GM12864 (cell line): ENCODE measurements around the gene BRPF1.
A peak's percentile ranks its signal among the peaks of the same experiment; 100 is the strongest.

ENCODE experiments used
- DNase-seq: peaks from one replicate; pipeline ENCODE4 v3.0.0-alpha.2; 2011; ENCODE audit warnings: low read depth
- H3K4me3 ChIP-seq: 2 replicates; pipeline ENCODE4 v1.5.1; 2011; ENCODE audit warnings: mild to moderate bottlenecking, low read depth, low read length, control low read depth
- CTCF ChIP-seq: IDR thresholded peaks from 2 replicates; pipeline ENCODE4 v1.5.1; 2011; ENCODE audit warnings: low read depth, mild to moderate bottlenecking, moderate library complexity, low read length, control low read depth, inconsistent platforms; ENCODE audit errors: missing control alignments

The BRPF1 gene

GRCh38 chr3:9730657-9731205 is 804 bp upstream of the BRPF1 start:
- peak overlapping the region; percentile 60 for H3K4me3 ChIP-seq
- TF ChIP-seq CTCF: no peak
- no peak for DNase-seq

DNA sequence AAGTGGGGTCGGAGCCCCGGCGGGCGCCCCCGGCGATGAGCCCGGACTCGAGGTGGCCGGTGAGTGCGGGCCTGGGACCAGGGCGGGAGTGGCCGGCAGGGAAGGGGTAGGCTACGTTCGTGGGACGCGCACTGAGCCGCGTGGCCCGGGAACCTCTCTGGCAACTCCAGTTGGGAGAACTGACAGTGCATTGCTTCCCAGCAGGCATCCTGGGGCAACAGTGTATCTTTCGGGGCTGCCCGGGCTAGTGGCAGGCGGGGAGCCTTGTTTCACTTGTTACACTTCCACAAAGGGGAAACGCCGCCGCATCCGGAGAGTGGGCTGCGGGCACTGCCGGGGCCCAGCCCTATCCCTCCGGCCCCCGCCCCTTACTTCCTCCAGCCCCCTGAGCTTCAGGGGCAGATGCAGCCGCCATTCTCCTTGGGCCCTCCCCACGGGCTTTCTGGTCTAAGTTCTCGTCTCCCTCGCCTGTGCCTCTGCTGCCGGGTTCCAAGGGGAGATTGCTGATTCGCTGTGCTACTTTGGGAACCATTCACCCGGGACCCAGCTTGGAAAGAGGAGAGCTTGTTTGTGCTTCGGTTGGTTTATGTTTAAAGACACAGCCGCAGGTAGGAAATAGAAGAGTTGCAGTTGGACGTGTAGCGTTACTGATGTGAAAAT is 675 bp downstream of the BRPF1 start:
- no peak for DNase-seq
- no peak for TF ChIP-seq CTCF
- H3K4me3 ChIP-seq: peak overlapping the region; percentile 96

- TF ChIP-seq CTCF: no peak
- H3K4me3 ChIP-seq: peak overlapping the region; percentile 96
- no peak for DNase-seq
These were observed 1.2 kb downstream of the BRPF1 start for GRCh38 chr3:9732740-9733115.

DNA sequence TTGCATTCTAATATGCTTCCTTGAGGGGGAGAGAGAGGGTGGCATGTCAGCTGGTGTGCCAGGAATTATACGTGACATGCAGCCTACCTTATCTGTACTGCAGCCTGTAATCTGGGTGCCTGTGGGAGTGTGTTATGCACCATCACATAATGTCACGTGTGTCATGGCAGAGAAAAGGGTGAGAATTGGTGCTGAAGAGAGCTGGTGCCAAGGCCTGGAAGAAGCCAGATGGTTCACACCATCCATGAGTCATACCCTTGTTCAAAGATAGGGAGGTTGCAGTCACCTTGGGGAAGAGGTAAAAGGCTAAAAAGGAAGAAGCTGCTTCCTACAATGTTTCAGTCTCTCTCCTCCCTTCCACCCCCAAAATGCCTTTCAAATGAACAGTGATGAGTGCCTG is 5.3 kb downstream of the BRPF1 start:
- no peak for TF ChIP-seq CTCF
- no peak for DNase-seq
- H3K4me3 ChIP-seq: no peak overlapping the region

DNA sequence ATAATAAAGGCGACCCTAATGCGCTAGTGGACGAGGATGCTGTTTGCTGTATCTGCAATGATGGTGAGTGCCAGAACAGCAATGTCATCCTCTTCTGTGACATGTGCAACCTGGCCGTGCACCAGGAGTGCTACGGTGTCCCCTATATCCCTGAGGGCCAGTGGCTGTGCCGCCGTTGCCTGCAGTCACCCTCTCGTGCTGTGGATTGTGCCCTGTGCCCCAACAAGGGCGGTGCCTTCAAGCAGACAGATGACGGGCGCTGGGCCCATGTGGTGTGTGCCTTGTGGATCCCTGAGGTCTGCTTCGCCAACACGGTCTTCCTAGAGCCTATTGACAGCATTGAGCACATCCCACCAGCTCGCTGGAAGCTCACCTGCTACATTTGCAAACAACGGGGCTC is 7.6 kb downstream of the BRPF1 start:
- no peak for DNase-seq
- TF ChIP-seq CTCF: no peak
- H3K4me3 ChIP-seq: no peak overlapping the region

DNA sequence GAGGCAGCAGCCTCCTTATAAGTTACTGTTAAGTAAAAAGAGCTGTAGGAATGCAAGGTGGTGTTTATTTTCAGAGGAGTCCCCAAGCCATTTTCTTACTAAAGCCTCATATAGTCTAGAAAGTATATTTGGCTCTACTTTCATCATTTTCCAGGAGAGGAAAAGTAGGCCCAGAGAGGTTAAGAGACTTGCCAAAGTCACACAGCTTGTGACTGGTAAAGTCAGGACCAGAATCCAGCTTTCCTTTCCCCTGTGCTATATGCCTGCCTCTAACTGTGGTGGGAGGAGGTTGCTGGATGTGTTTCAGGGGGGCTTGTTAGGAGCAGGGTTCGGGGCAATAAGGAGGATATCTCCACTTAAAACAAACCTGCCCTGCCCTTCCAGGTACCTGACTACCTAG is 11.0 kb downstream of the BRPF1 start:
- DNase-seq: no peak
- no peak for TF ChIP-seq CTCF
- H3K4me3 ChIP-seq: no peak overlapping the region

- no peak for DNase-seq
- TF ChIP-seq CTCF: no peak
These were observed 12.0 kb downstream of the BRPF1 start for GRCh38 chr3:9743548-9743947.

More at GRCh38 chr3:9743548-9743947, 12.0 kb downstream of the BRPF1 start:
- no peak overlapping the region for H3K4me3 ChIP-seq
